CD4-positive, alpha-beta T cell treated with Interleukin-21 for 1 hour (primary cell): Measurements from ENCODE around the gene IP6K3.

ENCODE experiments used
- DNase-seq: peaks from one replicate; pipeline ENCODE4 v3.0.0-alpha.2; 2020

The IP6K3 gene

GRCh38 chr6:33700391-33701050 lies 46.2 kb downstream of the IP6K3 start:
- DNase-seq, result peak; percentile 74

- no peak for DNase-seq
Measured at GRCh38 chr6:33699739-33700138, 47.0 kb downstream of the IP6K3 start.

- DNase-seq, result no peak
Measured at GRCh38 chr6:33699131-33699530, 47.6 kb downstream of the IP6K3 start.

GRCh38 chr6:33698494-33698893 lies 48.2 kb downstream of the IP6K3 start:
- no peak for DNase-seq

- DNase-seq, result no peak
Measured at GRCh38 chr6:33697845-33698244, 48.9 kb downstream of the IP6K3 start.

- peak; percentile 45 for DNase-seq
Measured at GRCh38 chr6:33696548-33697518, 49.9 kb downstream of the IP6K3 start.

- DNase-seq, result no peak
Measured at GRCh38 chr6:33696076-33696475, 50.6 kb downstream of the IP6K3 start.

GRCh38 chr6:33695451-33695887 lies 51.2 kb downstream of the IP6K3 start:
- DNase-seq, result no peak

GRCh38 chr6:33694977-33695376 lies 51.7 kb downstream of the IP6K3 start:
- DNase-seq, result no peak

- peak; percentile 64 for DNase-seq
Measured at GRCh38 chr6:33694401-33694931, 52.2 kb downstream of the IP6K3 start.

GRCh38 chr6:33693186-33694105 lies 53.3 kb downstream of the IP6K3 start:
- DNase-seq, result no peak

GRCh38 chr6:33692760-33693158 lies 53.9 kb downstream of the IP6K3 start:
- peak; percentile 71 for DNase-seq

GRCh38 chr6:33692078-33692759 lies 54.5 kb downstream of the IP6K3 start:
- no peak for DNase-seq

- no peak for DNase-seq
Measured at GRCh38 chr6:33691456-33692077, 55.1 kb downstream of the IP6K3 start.

GRCh38 chr6:33690766-33691165 lies 55.9 kb downstream of the IP6K3 start:
- no peak for DNase-seq

- DNase-seq, result no peak
Measured at GRCh38 chr6:33689879-33690278, 56.8 kb downstream of the IP6K3 start.

GRCh38 chr6:33689148-33689494 lies 57.6 kb downstream of the IP6K3 start:
- no peak for DNase-seq

GRCh38 chr6:33688451-33689147 lies 58.1 kb downstream of the IP6K3 start:
- DNase-seq, result no peak

- no peak for DNase-seq
Measured at GRCh38 chr6:33688006-33688405, 58.7 kb downstream of the IP6K3 start.

- no peak for DNase-seq
Measured at GRCh38 chr6:33686981-33687975, 59.4 kb downstream of the IP6K3 start.
